Endothelial cell of umbilical vein (primary cell): Measurements from ENCODE around the gene TSPY8. TPM values are rescaled to one million over a fixed set of nuclear protein-coding genes. Genes with fewer than 3 reads are reported as not detected.
"Not testable (repeated sequence)": the region's sequence is repeated elsewhere in the genome, so short reads cannot be mapped to it uniquely, and the experiment has no call there.

Experiments used
- BruUV-seq: library from RNA; stranded (reverse); fragments of 400-500 nt; replicated peaks from 2 replicates; lab custom pipeline; 2021; lab: Mats Ljungman, UMichigan
- CTCF ChIA-PET: fragments of 300-600, 350-600 bp; sonication (Branson Sonifier 250); formaldehyde crosslinking; loops from one replicate; lab custom pipeline; 2021; ENCODE audit warnings: antibody characterized with exemption, inconsistent platforms; lab: Charles Lee
- POLR2A ChIA-PET: fragments of 300-600, 350-600 bp; sonication (Branson Sonifier 250); formaldehyde crosslinking; loops from one replicate; lab custom pipeline; 2021; ENCODE audit warnings: antibody characterized with exemption, inconsistent platforms; lab: Charles Lee
- DNase-seq: peaks from one replicate; pipeline ENCODE4 v3.0.0-alpha.2; 2011; ENCODE audit warnings: low read depth, low spot score
- FAIRE-seq: peaks from 2 replicates; lab custom pipeline; 2011; peaks lifted over from hg19 to GRCh38; lab: Jason Lieb, UNC
- H2AFZ ChIP-seq: 2 replicates; pipeline ENCODE4 v1.6.0; 2012; ENCODE audit warnings: low read depth, low read length, control low read depth, inconsistent platforms
- H3K27ac ChIP-seq: 2 replicates; pipeline ENCODE4 v1.5.1; 2011; ENCODE audit warnings: low read depth, mild to moderate bottlenecking, control low read depth, low read length, moderate library complexity; ENCODE audit not compliant: insufficient read depth
- H3K27me3 ChIP-seq, 2 experiments: 2 replicates each; pipeline versions ENCODE4 v1.6.0 to v1.6.1; 2011; ENCODE audit warnings: low read length in 2 of 2, mixed read lengths in 1 of 2; ENCODE audit not compliant: control insufficient read depth in 2 of 2, insufficient read depth in 2 of 2
- H3K36me3 ChIP-seq, 2 experiments: 2 replicates in 1 of 2; 3 replicates in 1 of 2; pipeline ENCODE4 v1.5.1; 2011; ENCODE audit warnings: low read length in 2 of 2, mild to moderate bottlenecking in 1 of 2, moderate library complexity in 1 of 2; ENCODE audit not compliant: control insufficient read depth in 2 of 2, insufficient read depth in 2 of 2; ENCODE audit errors: extremely low read depth in 1 of 2
- H3K4me1 ChIP-seq: 3 replicates; pipeline ENCODE4 v1.5.1; 2011; ENCODE audit warnings: mild to moderate bottlenecking, low read length; ENCODE audit not compliant: control insufficient read depth, insufficient read depth; ENCODE audit errors: extremely low read depth
- H3K4me2 ChIP-seq: 2 replicates; pipeline ENCODE4 v1.6.1; 2011; ENCODE audit warnings: low read length, control low read depth, mixed read lengths; ENCODE audit not compliant: insufficient read depth
- H3K4me3 ChIP-seq, 3 experiments: fragments of 200-600 bp in 1 of 3; sonication (generic), shearing (Covaris generic) in 1 of 3; replicated peaks in 1 of 3; 2 replicates each; pipeline ENCODE4 v1.5.1; 2011 to 2016; ENCODE audit warnings: control low read depth in 3 of 3, low read length in 3 of 3, mild to moderate bottlenecking in 2 of 3, inconsistent platforms in 1 of 3, low read depth in 1 of 3, moderate library complexity in 1 of 3; ENCODE audit not compliant: insufficient read depth in 1 of 3
- H3K79me2 ChIP-seq: 2 replicates; pipeline ENCODE4 v1.6.0; 2012; ENCODE audit warnings: low read length, inconsistent platforms; ENCODE audit not compliant: control insufficient read depth, insufficient read depth
- H3K9ac ChIP-seq: replicated peaks from 2 replicates; pipeline ENCODE3; 2011; ENCODE audit warnings: low read length, control low read depth; ENCODE audit not compliant: insufficient read depth; ENCODE audit errors: extremely low read depth
- H3K9me1 ChIP-seq: replicated peaks from 3 replicates; pipeline ENCODE4 v1.6.0; 2011; ENCODE audit warnings: mild to moderate bottlenecking, low read length; ENCODE audit not compliant: control insufficient read depth, insufficient read depth; ENCODE audit errors: extremely low read depth
- H3K9me3 ChIP-seq: replicated peaks from 2 replicates; pipeline ENCODE4 v1.5.1; 2012; ENCODE audit warnings: low read length, inconsistent platforms; ENCODE audit not compliant: control insufficient read depth, insufficient read depth
- H4K20me1 ChIP-seq: replicated peaks from 2 replicates; pipeline ENCODE3; 2011; ENCODE audit warnings: mild to moderate bottlenecking, low read length; ENCODE audit not compliant: control insufficient read depth, insufficient read depth; ENCODE audit errors: extremely low read depth
- dilution Hi-C: fragments of 300-500 bp; cut with MboI; formaldehyde crosslinking; loops from one replicate; pipeline ENCODE4 v1.15.0; 2019; ENCODE audit warnings: low sequenced_read_pairs; ENCODE audit not compliant: extremely low pct_ligation_motif_present
- intact Hi-C: fragments of 100-400 bp; cut with micrococcal nuclease; formaldehyde crosslinking; loops from one replicate; pipeline ENCODE4 v1.10.0; 2022
- polyA plus RNA-seq, 4 experiments: library from polyadenylated mRNA; depleted of rRNA in 3 of 4; stranded (reverse) in 3 of 4; unstranded in 1 of 4; fragments of >200 nt; gene quantifications; 2 replicates each; pipeline versions ENCODE4 v1.2.1 to v1.2.3, GENCODE V29; 2011 to 2012; ENCODE audit warnings: missing spikeins in 1 of 4
- small RNA-seq: library from RNA; depleted of rRNA; stranded (forward); fragments of <200 nt; gene quantifications from one replicate; pipeline ENCODE3, GENCODE V24; 2012; ENCODE audit warnings: low replicate concordance, low read depth; ENCODE audit not compliant: insufficient read depth, insufficient read length
- total RNA-seq: library from RNA; stranded (reverse); gene quantifications from 2 replicates; pipeline ENCODE4 v1.2.3, GENCODE V29; 2021

The TSPY8 gene
- total and polyA plus RNA-seq, 2 donors (not counting 3 experiments of a cell fraction or from before 2014, with no cell fraction given) = not detected

- intact Hi-C loops, H3K9ac ChIP-seq, DNase-seq, BruUV-seq, H3K9me1 ChIP-seq, H3K27ac ChIP-seq, H3K79me2 ChIP-seq, POLR2A ChIA-PET, H3K27me3 ChIP-seq, H4K20me1 ChIP-seq, H3K9me3 ChIP-seq, H3K4me1 ChIP-seq, FAIRE-seq, CTCF ChIA-PET, H3K4me2 ChIP-seq, H3K4me3 ChIP-seq, dilution Hi-C loops, H3K36me3 ChIP-seq, H2AFZ ChIP-seq: not testable (repeated sequence)
Measured at GRCh38 chrY:9396527-9396926, 38.9 kb downstream of the TSPY8 start.

GRCh38 chrY:9398121-9398520, 40.5 kb downstream of the TSPY8 start, which contains the start of gene TSPY3:
Gene TSPY3, plus strand, starts transcription at chrY:9398421. Its CDS starts 46 bp downstream, at chrY:9398467.
- not testable (repeated sequence) for BruUV-seq, FAIRE-seq, H3K9me1 ChIP-seq

More at GRCh38 chrY:9398121-9398520, 40.5 kb downstream of the TSPY8 start, which contains the start of gene TSPY3:
- intact Hi-C loops, DNase-seq, H3K4me3 ChIP-seq, H3K27me3 ChIP-seq, H3K27ac ChIP-seq, POLR2A ChIA-PET, H2AFZ ChIP-seq, H3K4me1 ChIP-seq, H3K9ac ChIP-seq, H3K9me3 ChIP-seq, H4K20me1 ChIP-seq, H3K4me2 ChIP-seq, H3K79me2 ChIP-seq, CTCF ChIA-PET, H3K36me3 ChIP-seq, dilution Hi-C loops: not testable (repeated sequence)

Small RNA genes lying within 50 kb of the gene (small RNA-seq; reads per million reads assigned to genes)
- gene AC006158.1 = not detected

Other genes with a start within 250 kb of the TSPY8 start
- not detected in 2 replicates for gene TSPY4, start 20.3 kb upstream of the TSPY8 start, total RNA-seq
- not detected in 2 replicates for gene TSPY4, start 20.3 kb upstream of the TSPY8 start, polyA plus RNA-seq
- gene TSPY3, start 40.6 kb downstream of the TSPY8 start, total RNA-seq = not detected in 2 replicates
- gene TSPY3, start 40.6 kb downstream of the TSPY8 start, polyA plus RNA-seq = not detected in 2 replicates
- gene TSPY1, start 109.2 kb downstream of the TSPY8 start, total RNA-seq = not detected in 2 replicates
- gene TSPY1, start 109.2 kb downstream of the TSPY8 start, polyA plus RNA-seq = not detected in 2 replicates
- gene TSPY9, start 129.5 kb downstream of the TSPY8 start, total RNA-seq = not detected in 2 replicates
- gene TSPY9, start 129.5 kb downstream of the TSPY8 start, polyA plus RNA-seq = not detected in 2 replicates
- gene TSPY10, start 170.1 kb downstream of the TSPY8 start, total RNA-seq = not detected in 2 replicates
- not detected in 2 replicates for gene TSPY10, start 170.1 kb downstream of the TSPY8 start, polyA plus RNA-seq